Prostate gland (tissue), 2 donors: ENCODE data around the gene KRTAP12-1.

ENCODE experiments used
- POLR2A ChIP-seq: fragments of 450-650 bp; IDR thresholded peaks from one replicate; pipeline ENCODE4 v1.6.1; 2016; ENCODE audit warnings: antibody characterized with exemption, mild to moderate bottlenecking
- POLR2AphosphoS5 ChIP-seq: sonication (generic); formaldehyde crosslinking; IDR thresholded peaks from one replicate; pipeline ENCODE4 v1.6.1; 2017; ENCODE audit warnings: antibody characterized with exemption
- TF ChIP-seq, protein P1 (sequence below), 4 experiments: fragments of 200-600 bp in 2 of 4; fragments of 450-650 bp in 2 of 4; sonication (generic) in 2 of 4; IDR thresholded peaks; 1 replicate in 3 of 4; 2 replicates in 1 of 4; pipeline ENCODE4 v1.5.1; 2016 to 2019; ENCODE audit warnings: antibody characterized with exemption in 4 of 4, mild to moderate bottlenecking in 2 of 4, moderate library complexity in 2 of 4

DNA sequence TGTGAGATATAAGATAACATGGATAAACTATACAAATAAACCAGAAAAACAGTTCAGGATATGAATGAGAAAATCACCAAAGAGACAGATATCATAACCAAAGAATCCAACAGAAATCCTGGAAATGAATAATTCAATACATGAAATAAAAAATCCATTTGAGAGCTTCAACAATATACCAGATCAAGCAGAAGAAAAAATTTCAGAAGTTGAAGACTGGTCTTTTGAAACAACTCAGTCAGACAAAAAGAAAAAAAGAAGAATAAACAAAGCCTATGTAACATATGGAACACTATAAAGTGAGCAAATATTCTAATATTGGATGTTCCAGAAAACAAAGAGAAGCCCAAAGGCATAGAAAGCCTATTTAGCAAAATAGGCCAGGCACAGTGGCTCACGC lies 10.1 kb downstream of the KRTAP12-1 start:
- TF ChIP-seq, protein P1, sequence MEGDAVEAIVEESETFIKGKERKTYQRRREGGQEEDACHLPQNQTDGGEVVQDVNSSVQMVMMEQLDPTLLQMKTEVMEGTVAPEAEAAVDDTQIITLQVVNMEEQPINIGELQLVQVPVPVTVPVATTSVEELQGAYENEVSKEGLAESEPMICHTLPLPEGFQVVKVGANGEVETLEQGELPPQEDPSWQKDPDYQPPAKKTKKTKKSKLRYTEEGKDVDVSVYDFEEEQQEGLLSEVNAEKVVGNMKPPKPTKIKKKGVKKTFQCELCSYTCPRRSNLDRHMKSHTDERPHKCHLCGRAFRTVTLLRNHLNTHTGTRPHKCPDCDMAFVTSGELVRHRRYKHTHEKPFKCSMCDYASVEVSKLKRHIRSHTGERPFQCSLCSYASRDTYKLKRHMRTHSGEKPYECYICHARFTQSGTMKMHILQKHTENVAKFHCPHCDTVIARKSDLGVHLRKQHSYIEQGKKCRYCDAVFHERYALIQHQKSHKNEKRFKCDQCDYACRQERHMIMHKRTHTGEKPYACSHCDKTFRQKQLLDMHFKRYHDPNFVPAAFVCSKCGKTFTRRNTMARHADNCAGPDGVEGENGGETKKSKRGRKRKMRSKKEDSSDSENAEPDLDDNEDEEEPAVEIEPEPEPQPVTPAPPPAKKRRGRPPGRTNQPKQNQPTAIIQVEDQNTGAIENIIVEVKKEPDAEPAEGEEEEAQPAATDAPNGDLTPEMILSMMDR (IDR thresholded peaks at IDR 0.05), result no peak
- TF ChIP-seq POLR2A (no peak), POLR2AphosphoS5 (no peak)
